ENCODE results near the gene CD4. TPM values are rescaled to one million over a fixed set of nuclear protein-coding genes. Genes with fewer than 3 reads are reported as not detected.

The CD4 gene
- total RNA-seq, 3 donors from 2014 or later (not counting 1 experiment from before 2014, with no cell fraction given) = 8.5 to 10.1 (median 9.8) TPM

GRCh38 chr12:6847676-6848075, 58.3 kb downstream of the CD4 start:
- no peak for TF ChIP-seq CTCF (IDR thresholded peaks at IDR 0.05)
- ATAC-seq = no peak
- peaks cover 15% of the 10 kb centered on the region for H3K4me1 ChIP-seq (ENCODE audit: control insufficient read depth, insufficient read depth, low read length)
- no peaks in the 10 kb centered on the region for H3K9me3 Mint-ChIP-seq
- no peak overlapping the region for H3K4me3 ChIP-seq (ENCODE audit: low read length)
- H3K36me3 ChIP-seq (ENCODE audit: control insufficient read depth, insufficient read depth, low read length) = no peaks in the 10 kb centered on the region
- no peak overlapping the region for H3K4me3 Mint-ChIP-seq
- no peak overlapping the region for H3K27ac Mint-ChIP-seq
- H3K9me3 ChIP-seq (ENCODE audit: control insufficient read depth, insufficient read depth, low read length) = no peaks in the 10 kb centered on the region
- H3K4me1 Mint-ChIP-seq = peaks cover 8 to 26% of the 10 kb centered on the region in 2 donors
- no peaks in the 10 kb centered on the region for H3K27me3 Mint-ChIP-seq (ENCODE audit: low read depth in 2 of 2)
- H3K27ac ChIP-seq (ENCODE audit: low read length) = no peak overlapping the region
- H3K36me3 Mint-ChIP-seq = no peaks in the 10 kb centered on the region
- DNase-seq = no peak
- no peaks in the 10 kb centered on the region for H3K27me3 ChIP-seq (ENCODE audit: control insufficient read depth, insufficient read depth, low read length)
- WGBS (ENCODE audit: insufficient coverage) = 100% methylated on average over 2 of the region's 2 CpGs
- intact Hi-C loops (cut with micrococcal nuclease) = no loop called here

- H3K36me3 Mint-ChIP-seq = no peaks in the 10 kb centered on the region
- no peak for ATAC-seq
- Histone ChIP-seq H3K9me3 (ENCODE audit: control insufficient read depth, insufficient read depth, low read length) (no peaks in the 10 kb centered on the region), H3K27ac (ENCODE audit: low read length) (no peak overlapping the region), H3K27me3 (ENCODE audit: control insufficient read depth, insufficient read depth, low read length) (no peaks in the 10 kb centered on the region), H3K4me1 (ENCODE audit: control insufficient read depth, insufficient read depth, low read length) (peaks cover 22% of the 10 kb centered on the region), H3K36me3 (ENCODE audit: control insufficient read depth, insufficient read depth, low read length) (no peaks in the 10 kb centered on the region), H3K4me3 (ENCODE audit: low read length) (no peak overlapping the region)
- intact Hi-C loops (cut with micrococcal nuclease) = no loop called here
- H3K4me1 Mint-ChIP-seq = peaks cover 8 to 43% of the 10 kb centered on the region in 2 donors
- no peaks in the 10 kb centered on the region for H3K27me3 Mint-ChIP-seq (ENCODE audit: low read depth in 2 of 2)
- no peak overlapping the region for H3K4me3 Mint-ChIP-seq
- H3K27ac Mint-ChIP-seq = peak overlapping the region in 1 of 2 donors; percentile 55
- TF ChIP-seq CTCF (IDR thresholded peaks at IDR 0.05) = no peak
- H3K9me3 Mint-ChIP-seq = no peaks in the 10 kb centered on the region
- DNase-seq = no peak
- 53% methylated on average over 2 of the region's 2 CpGs for WGBS (ENCODE audit: insufficient coverage)
Observed at GRCh38 chr12:6849427-6849826, 60.1 kb downstream of the CD4 start.

- H3K36me3 ChIP-seq (ENCODE audit: control insufficient read depth, insufficient read depth, low read length) = no peaks in the 10 kb centered on the region
Observed at GRCh38 chr12:6849976-6850560, 60.7 kb downstream of the CD4 start.

More at GRCh38 chr12:6849976-6850560, 60.7 kb downstream of the CD4 start:
- Histone ChIP-seq H3K4me1 (ENCODE audit: control insufficient read depth, insufficient read depth, low read length) (peaks cover 22% of the 10 kb centered on the region), H3K4me3 (ENCODE audit: low read length) (no peak overlapping the region), H3K27me3 (ENCODE audit: control insufficient read depth, insufficient read depth, low read length) (no peaks in the 10 kb centered on the region), H3K27ac (ENCODE audit: low read length) (no peak overlapping the region), H3K9me3 (ENCODE audit: control insufficient read depth, insufficient read depth, low read length) (no peaks in the 10 kb centered on the region)
- intact Hi-C loops (cut with micrococcal nuclease) = no loop called here
- ATAC-seq = no peak
- no peak for DNase-seq
- no peaks in the 10 kb centered on the region for H3K9me3 Mint-ChIP-seq
- TF ChIP-seq CTCF (IDR thresholded peaks at IDR 0.05) = no peak
- peak overlapping the region; percentile 13 for H3K4me3 Mint-ChIP-seq
- H3K4me1 Mint-ChIP-seq = peaks cover 8 to 43% of the 10 kb centered on the region in 2 donors
- no peaks in the 10 kb centered on the region for H3K27me3 Mint-ChIP-seq (ENCODE audit: low read depth in 2 of 2)
- H3K27ac Mint-ChIP-seq = peak overlapping the region in 1 of 2 donors; percentile 55
- no peaks in the 10 kb centered on the region for H3K36me3 Mint-ChIP-seq
- 92% methylated on average over 10 of the region's 10 CpGs for WGBS (ENCODE audit: insufficient coverage)

Data from natural killer cell (primary cell).